Body of pancreas (tissue), 4 donors: ENCODE data around the gene IL11RA. TPM values are rescaled to one million over a fixed set of nuclear protein-coding genes. Genes with fewer than 3 reads are reported as not detected.

Experiments used
- ATAC-seq: fragments of 150-250 bp; one replicate; pipeline ENCODE4 v1.9.1; 2016
- DNase-seq, 4 donors: peaks; one replicate each; pipeline ENCODE4 v3.0.0-alpha.2; 2019
- H3K27ac ChIP-seq, 4 donors: fragments of 200-600 bp; sonication (generic); 1 replicate in 3 of 4; 2 replicates in 1 of 4; pipeline versions ENCODE4 v1.5.1 to v1.6.1; 2016 to 2019; ENCODE audit warnings: mild to moderate bottlenecking in 1 of 4, mixed read lengths in 1 of 4, moderate library complexity in 1 of 4
- H3K27me3 ChIP-seq, 2 donors: fragments of 200-600 bp; sonication (generic); one replicate each; pipeline ENCODE4 v1.6.0; 2016; ENCODE audit warnings: mild to moderate bottlenecking in 1 of 2
- H3K36me3 ChIP-seq, 2 donors: fragments of 200-600 bp; sonication (generic); replicated peaks in 1 of 2; 2 replicates each; pipeline ENCODE4 v1.5.1; 2016; ENCODE audit warnings: low read depth in 2 of 2; ENCODE audit not compliant: insufficient read depth in 1 of 2
- H3K4me1 ChIP-seq: fragments of 200-600 bp; sonication (generic); one replicate; pipeline ENCODE4 v1.6.0; 2016
- H3K4me3 ChIP-seq, 2 donors: fragments of 200-600 bp; sonication (generic); 1 replicate in 1 of 2; 2 replicates in 1 of 2; pipeline ENCODE4 v1.5.1; 2016 to 2019
- H3K9me3 ChIP-seq, 3 donors: fragments of 200-600 bp; sonication (generic); 1 replicate in 2 of 3; 2 replicates in 1 of 3; pipeline ENCODE4 v1.5.1; 2016
- CTCF ChIP-seq, 7 experiments: fragments of 450-650 bp in 4 of 7; fragments of 200-600 bp in 3 of 7; sonication (generic) in 3 of 7; IDR thresholded peaks; one replicate each; pipeline ENCODE4 v1.5.1; 2016 to 2019; ENCODE audit warnings: antibody characterized with exemption in 7 of 7
- POLR2A ChIP-seq, 3 donors: fragments of 450-650 bp; IDR thresholded peaks; one replicate each; pipeline ENCODE4 v1.6.1; 2016; ENCODE audit warnings: antibody characterized with exemption in 3 of 3, mild to moderate bottlenecking in 2 of 3
- WGBS, 2 donors: methylation state at CpG; one replicate each; pipeline ENCODE4 v1.1.5; 2017; 5-methylcytosine and 5-hydroxymethylcytosine counted together
- intact Hi-C: fragments of 100-400 bp; cut with DNase I; formaldehyde crosslinking; loops from one replicate; pipeline ENCODE4 v1.15.1; 2023
- total RNA-seq, 2 donors: library from RNA; depleted of rRNA; stranded (reverse); fragments of >200 nt; gene quantifications; one replicate each; pipeline ENCODE4 v1.1.0, GENCODE V29; 2016

The IL11RA gene
- total RNA-seq, 2 donors from 2014 or later: 14.5 to 27.4 TPM

- H3K36me3 ChIP-seq: no peaks in the 10 kb centered on the region
- H3K4me1 ChIP-seq: peaks cover 15% of the 10 kb centered on the region
- no peak for TF ChIP-seq CTCF (IDR thresholded peaks at IDR 0.05)
- no peak for DNase-seq
- ATAC-seq: no peak
- intact Hi-C loops: no loop called here
- no peak overlapping the region for H3K27ac ChIP-seq
- no peaks in the 10 kb centered on the region for H3K27me3 ChIP-seq
- H3K9me3 ChIP-seq: no peaks in the 10 kb centered on the region
- no peak overlapping the region for H3K4me3 ChIP-seq
These were observed 11.3 kb downstream of the IL11RA start for GRCh38 chr9:34663303-34663605.

GRCh38 chr9:34664281-34665066 is 12.5 kb downstream of the IL11RA start:
- Histone ChIP-seq H3K36me3 (no peaks in the 10 kb centered on the region), H3K27ac (peak overlapping the region; percentile 92 to 98 (median 96)), H3K4me3 (peak overlapping the region; percentile 18 to 78), H3K27me3 (no peaks in the 10 kb centered on the region), H3K4me1 (peaks cover 15% of the 10 kb centered on the region), H3K9me3 (no peaks in the 10 kb centered on the region)
- ATAC-seq (peak; percentile 60), DNase-seq (peak; percentile 87 to 93 (median 90))
- TF ChIP-seq POLR2A (IDR thresholded peaks at IDR 0.05): peak in 2 of 3 donors; percentile 6 to 21
- TF ChIP-seq CTCF (IDR thresholded peaks at IDR 0.05): peak; percentile 73 to 96 (median 86)
- 6 to 12% methylated on average over 18 of the region's 18 CpGs for WGBS, 2 donors
- intact Hi-C loops: no loop called here

- Histone ChIP-seq H3K4me3 (peak overlapping the region; percentile 18 to 78), H3K27me3 (no peaks in the 10 kb centered on the region), H3K4me1 (peaks cover 15% of the 10 kb centered on the region), H3K9me3 (no peaks in the 10 kb centered on the region), H3K27ac (peak overlapping the region; percentile 92 to 98 (median 96)), H3K36me3 (no peaks in the 10 kb centered on the region)
- DNase-seq (no peak), ATAC-seq (no peak)
- WGBS, 2 donors: 1% methylated on average over 22 of the region's 26 CpGs; no CpG with 5 or more reads in 1 of the 2 donors
- TF ChIP-seq POLR2A (IDR thresholded peaks at IDR 0.05): no peak
- peak in 1 of 7 experiments; percentile 6 for TF ChIP-seq CTCF (IDR thresholded peaks at IDR 0.05)
- intact Hi-C loops: no loop called here
These were observed 13.0 kb downstream of the IL11RA start for GRCh38 chr9:34665067-34665380.

- TF ChIP-seq POLR2A (IDR thresholded peaks at IDR 0.05) (peak; percentile 59 to 95 (median 94)), CTCF (IDR thresholded peaks at IDR 0.05) (no peak)
- peak; percentile 88 for ATAC-seq
- WGBS, 2 donors: 1 to 3% methylated on average over 26 to 40 of the region's 55 CpGs
- peak overlapping the region; percentile 92 to 98 (median 96) for H3K27ac ChIP-seq
- H3K4me1 ChIP-seq: peaks cover 15% of the 10 kb centered on the region
- H3K36me3 ChIP-seq: no peaks in the 10 kb centered on the region
- peak overlapping the region; percentile 24 to 78 for H3K4me3 ChIP-seq
- H3K9me3 ChIP-seq: no peaks in the 10 kb centered on the region
- peak; percentile 93 to 95 (median 94) for DNase-seq
- H3K27me3 ChIP-seq: no peaks in the 10 kb centered on the region
- intact Hi-C loops: no loop called here
These were observed 13.6 kb downstream of the IL11RA start for GRCh38 chr9:34665381-34666250.
